Hepatocyte (in vitro differentiated cells): ENCODE results near the gene GGT7. TPM values are rescaled to one million over a fixed set of nuclear protein-coding genes. Genes with fewer than 3 reads are reported as not detected.

ENCODE experiments used
- DNase-seq: peaks from one replicate; pipeline ENCODE4 v3.0.0-alpha.2; 2016; ENCODE audit warnings: low spot score
- H2AFZ ChIP-seq: fragments of 200-600 bp; sonication (generic); 2 replicates; pipeline ENCODE4 v1.6.0; 2016; ENCODE audit warnings: antibody characterized with exemption, mild to moderate bottlenecking
- H3K27ac ChIP-seq: fragments of 200-600 bp; sonication (generic); 2 replicates; pipeline ENCODE4 v1.5.1; 2016; ENCODE audit warnings: mild to moderate bottlenecking
- H3K27me3 ChIP-seq: fragments of 200-600 bp; sonication (generic); 2 replicates; pipeline ENCODE4 v1.6.1; 2016
- H3K36me3 ChIP-seq: fragments of 200-600 bp; sonication (generic); replicated peaks from 2 replicates; pipeline ENCODE4 v1.5.1; 2016; ENCODE audit warnings: low read depth; ENCODE audit not compliant: insufficient read depth
- H3K4me1 ChIP-seq: fragments of 200-600 bp; sonication (generic); 2 replicates; pipeline ENCODE4 v1.5.1; 2016; ENCODE audit warnings: mild to moderate bottlenecking, moderate library complexity; ENCODE audit not compliant: insufficient read depth
- H3K4me2 ChIP-seq: fragments of 200-600 bp; sonication (generic); 2 replicates; pipeline ENCODE4 v1.6.0; 2016
- H3K4me3 ChIP-seq: fragments of 200-600 bp; sonication (generic); 2 replicates; pipeline ENCODE4 v1.5.1; 2016; ENCODE audit warnings: mild to moderate bottlenecking
- H3K79me2 ChIP-seq: fragments of 200-600 bp; sonication (generic); 2 replicates; pipeline ENCODE4 v1.6.0; 2017; ENCODE audit warnings: mild to moderate bottlenecking
- H3K9me2 ChIP-seq: fragments of 200-600 bp; sonication (generic); replicated peaks from 2 replicates; pipeline ENCODE4 v1.6.0; 2017; ENCODE audit warnings: mild to moderate bottlenecking; ENCODE audit not compliant: insufficient read depth
- H3K9me3 ChIP-seq: fragments of 200-600 bp; sonication (generic); 2 replicates; pipeline ENCODE4 v1.5.1; 2016; ENCODE audit warnings: low read depth, mild to moderate bottlenecking
- H4K20me1 ChIP-seq: fragments of 200-600 bp; sonication (generic); 2 replicates; pipeline ENCODE4 v1.6.0; 2016; ENCODE audit warnings: mild to moderate bottlenecking; ENCODE audit not compliant: insufficient read depth, poor library complexity, severe bottlenecking
- EZH2 ChIP-seq: fragments of 200-600 bp; sonication (generic); IDR thresholded peaks from 2 replicates; pipeline ENCODE4 v1.6.1; 2016; ENCODE audit warnings: antibody characterized with exemption, mild to moderate bottlenecking, borderline replicate concordance
- EZH2phosphoT487 ChIP-seq: fragments of 200-600 bp; sonication (generic); IDR thresholded peaks from one replicate; pipeline ENCODE4 v1.6.1; 2018; ENCODE audit warnings: antibody characterized with exemption, mild to moderate bottlenecking, low read depth, moderate library complexity; ENCODE audit not compliant: unreplicated experiment, severe bottlenecking
- WGBS: methylation state at CpG from one replicate; pipeline ENCODE4 v1.1.6; 2016; ENCODE audit warnings: low lambda C conversion rate; ENCODE audit errors: missing lambda C conversion rate; 5-methylcytosine and 5-hydroxymethylcytosine counted together
- polyA plus RNA-seq: library from polyadenylated mRNA; unstranded; fragments of >200 nt; fragmentation: Nextera tagmentation; extraction: Ambion mirVana; gene quantifications from 2 replicates; pipeline ENCODE4 v1.2.1, GENCODE V29; 2016
- total RNA-seq: library from RNA; depleted of rRNA; stranded (reverse); fragments of >200 nt; gene quantifications from 2 replicates; pipeline ENCODE4 v1.2.3, GENCODE V29; 2014
- TF ChIP-seq, protein P1 (sequence below): fragments of 200-600 bp; sonication (generic); IDR thresholded peaks from 2 replicates; pipeline ENCODE4 v1.5.1; 2016; ENCODE audit warnings: antibody characterized with exemption, mild to moderate bottlenecking; ENCODE audit not compliant: poor library complexity

The GGT7 gene
- total and polyA plus RNA-seq, 2 experiments from 2014 or later = 9.8 to 18.2 TPM

- WGBS = 85% methylated on average over 1 of the region's 1 CpG
- Histone ChIP-seq H3K9me3 (no peaks in the 10 kb centered on the region), H3K27ac (no peak overlapping the region)
These were observed 15.8 kb upstream of the GGT7 start for GRCh38 chr20:34888468-34888867.

DNA sequence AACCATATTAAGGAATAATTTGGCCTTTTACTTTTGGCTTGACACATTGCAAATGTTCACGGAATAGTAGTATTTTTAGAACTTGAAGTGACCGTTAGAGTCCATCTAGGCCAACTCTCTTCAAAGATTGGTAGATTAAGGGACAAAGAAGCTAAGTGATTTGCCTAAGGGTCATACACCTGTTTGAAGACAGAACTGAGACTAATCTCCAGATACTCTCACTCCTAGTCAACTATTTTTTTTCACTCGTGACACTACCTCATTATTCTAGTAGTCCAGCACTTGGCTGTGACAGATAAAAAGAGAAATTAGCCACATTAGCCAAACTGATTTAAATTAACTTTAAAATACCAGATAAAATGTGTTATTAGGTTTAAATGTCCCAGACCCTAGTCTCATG, 14.4 kb upstream of the GGT7 start:
- Histone ChIP-seq H3K4me2 (no peak overlapping the region), H4K20me1 (no peaks in the 10 kb centered on the region), H3K79me2 (peaks cover 4% of the 10 kb centered on the region), H3K4me1 (no peaks in the 10 kb centered on the region), H2AFZ (no peak overlapping the region), H3K4me3 (no peak overlapping the region), H3K27me3 (no peaks in the 10 kb centered on the region), H3K27ac (no peak overlapping the region), H3K9me2 (no peaks in the 10 kb centered on the region), H3K36me3 (no peaks in the 10 kb centered on the region), H3K9me3 (no peaks in the 10 kb centered on the region)
- no peak for TF ChIP-seq EZH2phosphoT487
- TF ChIP-seq, protein P1, sequence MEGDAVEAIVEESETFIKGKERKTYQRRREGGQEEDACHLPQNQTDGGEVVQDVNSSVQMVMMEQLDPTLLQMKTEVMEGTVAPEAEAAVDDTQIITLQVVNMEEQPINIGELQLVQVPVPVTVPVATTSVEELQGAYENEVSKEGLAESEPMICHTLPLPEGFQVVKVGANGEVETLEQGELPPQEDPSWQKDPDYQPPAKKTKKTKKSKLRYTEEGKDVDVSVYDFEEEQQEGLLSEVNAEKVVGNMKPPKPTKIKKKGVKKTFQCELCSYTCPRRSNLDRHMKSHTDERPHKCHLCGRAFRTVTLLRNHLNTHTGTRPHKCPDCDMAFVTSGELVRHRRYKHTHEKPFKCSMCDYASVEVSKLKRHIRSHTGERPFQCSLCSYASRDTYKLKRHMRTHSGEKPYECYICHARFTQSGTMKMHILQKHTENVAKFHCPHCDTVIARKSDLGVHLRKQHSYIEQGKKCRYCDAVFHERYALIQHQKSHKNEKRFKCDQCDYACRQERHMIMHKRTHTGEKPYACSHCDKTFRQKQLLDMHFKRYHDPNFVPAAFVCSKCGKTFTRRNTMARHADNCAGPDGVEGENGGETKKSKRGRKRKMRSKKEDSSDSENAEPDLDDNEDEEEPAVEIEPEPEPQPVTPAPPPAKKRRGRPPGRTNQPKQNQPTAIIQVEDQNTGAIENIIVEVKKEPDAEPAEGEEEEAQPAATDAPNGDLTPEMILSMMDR = no peak
- no peak for TF ChIP-seq EZH2
- no peak for DNase-seq
- 54% methylated on average over 3 of the region's 3 CpGs for WGBS

More at GRCh38 chr20:34888468-34888867, 15.8 kb upstream of the GGT7 start:
- Histone ChIP-seq H3K79me2 (peaks cover 10% of the 10 kb centered on the region), H3K27me3 (no peaks in the 10 kb centered on the region), H4K20me1 (no peaks in the 10 kb centered on the region), H3K4me1 (no peaks in the 10 kb centered on the region), H3K9me2 (no peaks in the 10 kb centered on the region), H3K4me3 (no peak overlapping the region), H2AFZ (no peak overlapping the region), H3K4me2 (no peak overlapping the region), H3K36me3 (no peaks in the 10 kb centered on the region)
- no peak for DNase-seq
- TF ChIP-seq, protein P1 = no peak
- TF ChIP-seq EZH2phosphoT487 = no peak
- TF ChIP-seq EZH2 = no peak

- Histone ChIP-seq H3K9me2 (no peaks in the 10 kb centered on the region), H3K36me3 (no peaks in the 10 kb centered on the region), H3K4me1 (no peaks in the 10 kb centered on the region), H3K4me2 (no peak overlapping the region), H3K79me2 (peaks cover 3% of the 10 kb centered on the region), H3K27me3 (no peaks in the 10 kb centered on the region), H3K27ac (no peak overlapping the region), H4K20me1 (no peaks in the 10 kb centered on the region), H2AFZ (no peak overlapping the region), H3K4me3 (no peak overlapping the region), H3K9me3 (no peaks in the 10 kb centered on the region)
- no peak for DNase-seq
- 86% methylated on average over 3 of the region's 3 CpGs for WGBS
- TF ChIP-seq EZH2 = no peak
- TF ChIP-seq, protein P1 = no peak
- no peak for TF ChIP-seq EZH2phosphoT487
These were observed 13.5 kb upstream of the GGT7 start for GRCh38 chr20:34886122-34886521.

- no peaks in the 10 kb centered on the region for H3K36me3 ChIP-seq
- H3K4me1 ChIP-seq = no peaks in the 10 kb centered on the region
- DNase-seq = no peak
- no peak overlapping the region for H2AFZ ChIP-seq
- H4K20me1 ChIP-seq = no peaks in the 10 kb centered on the region
- peaks cover 16% of the 10 kb centered on the region for H3K79me2 ChIP-seq
- H3K9me2 ChIP-seq = no peaks in the 10 kb centered on the region
- H3K4me2 ChIP-seq = no peak overlapping the region
- TF ChIP-seq, protein P1 = no peak
- TF ChIP-seq EZH2 = no peak
- no peak overlapping the region for H3K4me3 ChIP-seq
- 88% methylated on average over 1 of the region's 1 CpG for WGBS
- H3K27ac ChIP-seq = no peak overlapping the region
- no peaks in the 10 kb centered on the region for H3K27me3 ChIP-seq
- no peaks in the 10 kb centered on the region for H3K9me3 ChIP-seq
These were observed 11.6 kb upstream of the GGT7 start for GRCh38 chr20:34884260-34884659.
